Cardiac fibroblast (primary cell): ENCODE measurements around the gene RPS14.
A peak's percentile ranks its signal among the peaks of the same experiment; 100 is the strongest.
"Not testable (repeated sequence)": the region's sequence is repeated elsewhere in the genome, so short reads cannot be mapped to it uniquely, and the experiment has no call there.

Experiments
- DNase-seq, 2 donors: peaks; one replicate each; pipeline versions ENCODE4 v3.0.0 to v3.0.0-alpha.2; 2010; ENCODE audit warnings: low read depth in 2 of 2
- H3K4me3 ChIP-seq, 2 donors: replicated peaks in 1 of 2; 1 replicate in 1 of 2; 2 replicates in 1 of 2; pipeline ENCODE4 v1.5.1; 2011; ENCODE audit warnings: low read depth in 2 of 2, low read length in 2 of 2, mild to moderate bottlenecking in 2 of 2, moderate library complexity in 1 of 2
- CTCF ChIP-seq: IDR thresholded peaks from one replicate; pipeline ENCODE4 v1.5.1; 2011; ENCODE audit warnings: low read depth, mild to moderate bottlenecking, low read length, inconsistent platforms

The RPS14 gene

GRCh38 chr5:150481972-150482406 is 32.5 kb upstream of the RPS14 start:
- TF ChIP-seq CTCF: no peak
- no peak overlapping the region for H3K4me3 ChIP-seq
- DNase-seq: no peak

GRCh38 chr5:150481708-150481965 is 32.1 kb upstream of the RPS14 start:
- TF ChIP-seq CTCF: no peak
- DNase-seq: no peak
- no peak overlapping the region for H3K4me3 ChIP-seq

GRCh38 chr5:150479416-150479815 is 29.9 kb upstream of the RPS14 start:
- no peak overlapping the region for H3K4me3 ChIP-seq
- TF ChIP-seq CTCF: no peak

GRCh38 chr5:150476568-150476967 is 27.0 kb upstream of the RPS14 start:
- H3K4me3 ChIP-seq, DNase-seq: not testable (repeated sequence)

More at GRCh38 chr5:150479416-150479815, 29.9 kb upstream of the RPS14 start:
- no peak for DNase-seq

GRCh38 chr5:150473673-150474358 is 24.3 kb upstream of the RPS14 start:
- peak in 1 of 2 donors; percentile 61 for DNase-seq
- no peak overlapping the region for H3K4me3 ChIP-seq
- no peak for TF ChIP-seq CTCF

- no peak overlapping the region for H3K4me3 ChIP-seq
- peak; percentile 93 to 98 for DNase-seq
- no peak for TF ChIP-seq CTCF
These were observed 20.4 kb upstream of the RPS14 start for GRCh38 chr5:150469718-150470469.

GRCh38 chr5:150468206-150468605 is 18.7 kb upstream of the RPS14 start:
- no peak for TF ChIP-seq CTCF
- no peak for DNase-seq
- H3K4me3 ChIP-seq: no peak overlapping the region
